Natural killer cell (primary cell): ENCODE data around the gene TMEM255B. TPM values are rescaled to one million over a fixed set of nuclear protein-coding genes. Genes with fewer than 3 reads are reported as not detected.
A peak's percentile ranks its signal among the peaks of the same experiment; 100 is the strongest.

ENCODE experiments used
- ATAC-seq, 3 donors: fragments of 150-1000 bp in 2 of 3; fragments of 200-7000 bp in 1 of 3; cut with Tn5 transposase; 1 replicate in 1 of 3; 2 replicates in 2 of 3; pipeline ENCODE4 v1.10.0; 2021; ENCODE audit warnings: mild to moderate bottlenecking in 2 of 3, moderate library complexity in 2 of 3
- DNase-seq, 2 donors: peaks; one replicate each; pipeline versions ENCODE4 v3.0.0 to v3.0.0-alpha.2; 2013 to 2021; ENCODE audit warnings: mixed read lengths in 1 of 2
- H3K27ac ChIP-seq: one replicate; pipeline ENCODE4 v1.5.1; 2013; ENCODE audit warnings: mild to moderate bottlenecking, low read length
- H3K27me3 ChIP-seq: one replicate; pipeline ENCODE4 v1.6.1; 2013; ENCODE audit warnings: low read length; ENCODE audit not compliant: control insufficient read depth, insufficient read depth
- H3K36me3 ChIP-seq: one replicate; pipeline ENCODE4 v1.6.1; 2013; ENCODE audit warnings: low read length; ENCODE audit not compliant: control insufficient read depth, insufficient read depth
- H3K4me1 ChIP-seq: one replicate; pipeline ENCODE4 v1.6.1; 2013; ENCODE audit warnings: low read length; ENCODE audit not compliant: control insufficient read depth, insufficient read depth
- H3K4me3 ChIP-seq: one replicate; pipeline ENCODE4 v1.5.1; 2013; ENCODE audit warnings: low read length
- H3K9me3 ChIP-seq: one replicate; pipeline ENCODE4 v1.6.1; 2013; ENCODE audit warnings: low read length; ENCODE audit not compliant: control insufficient read depth, insufficient read depth
- H3K27ac Mint-ChIP-seq, 2 donors: one replicate each; pipeline ENCODE4 v1.8.0; 2022; ENCODE audit warnings: mild to moderate bottlenecking in 2 of 2, mixed read lengths in 2 of 2, moderate library complexity in 1 of 2
- H3K27me3 Mint-ChIP-seq, 2 donors: one replicate each; pipeline ENCODE4 v1.8.0; 2022; ENCODE audit warnings: low read depth in 2 of 2, mixed read lengths in 2 of 2
- H3K36me3 Mint-ChIP-seq: one replicate; pipeline ENCODE4 v1.8.0; 2022; ENCODE audit warnings: mixed read lengths
- H3K4me1 Mint-ChIP-seq, 2 donors: one replicate each; pipeline ENCODE4 v1.8.0; 2022; ENCODE audit warnings: mixed read lengths in 2 of 2
- H3K4me3 Mint-ChIP-seq: one replicate; pipeline ENCODE4 v1.8.0; 2022; ENCODE audit warnings: mild to moderate bottlenecking, moderate library complexity, mixed read lengths
- H3K9me3 Mint-ChIP-seq, 2 donors: one replicate each; pipeline ENCODE4 v1.8.0; 2022; ENCODE audit warnings: mixed read lengths in 2 of 2
- CTCF ChIP-seq: fragments of 200-600 bp; IDR thresholded peaks from one replicate; pipeline ENCODE4 v1.8.0; 2022; ENCODE audit warnings: antibody characterized with exemption
- WGBS: methylation state at CpG from one replicate; pipeline ENCODE4 v1.1.7; 2013; ENCODE audit warnings: missing lambda C conversion rate; ENCODE audit not compliant: insufficient coverage; 5-methylcytosine and 5-hydroxymethylcytosine counted together
- intact Hi-C: fragments of 100-400 bp; cut with micrococcal nuclease; formaldehyde crosslinking; loops from one replicate; pipeline ENCODE4 v1.14.2; 2022
- total RNA-seq, 4 donors: library from RNA; stranded (reverse); fragments of 120-200 nt in 1 of 4; gene quantifications; one replicate each; pipeline versions ENCODE4 v1.2.3 to v1.2.4, GENCODE V29; 2013 to 2022

Gene TMEM255B
- total RNA-seq, 3 donors from 2014 or later (not counting 1 experiment from before 2014, with no cell fraction given): 0.38 to 3.0 (median 1.0) TPM

- Histone ChIP-seq H3K9me3 (no peaks in the 10 kb centered on the region), H3K4me3 (no peak overlapping the region), H3K36me3 (no peaks in the 10 kb centered on the region), H3K27me3 (no peaks in the 10 kb centered on the region), H3K4me1 (no peaks in the 10 kb centered on the region), H3K27ac (no peak overlapping the region)
- no peaks in the 10 kb centered on the region for H3K36me3 Mint-ChIP-seq
- no peak overlapping the region for H3K27ac Mint-ChIP-seq
- H3K4me3 Mint-ChIP-seq: no peak overlapping the region
- 95% methylated on average over 8 of the region's 8 CpGs for WGBS
- TF ChIP-seq CTCF: no peak
- H3K27me3 Mint-ChIP-seq: peaks cover 0 to 3% of the 10 kb centered on the region in 2 donors
- H3K4me1 Mint-ChIP-seq: peaks cover 0 to 8% of the 10 kb centered on the region in 2 donors
- ATAC-seq (no peak), DNase-seq (no peak)
- intact Hi-C loops: no loop called here
- no peaks in the 10 kb centered on the region for H3K9me3 Mint-ChIP-seq
Observed at GRCh38 chr13:113770441-113770840, 11.4 kb downstream of the TMEM255B start.

GRCh38 chr13:113770937-113771336, 11.9 kb downstream of the TMEM255B start:
- peaks cover 0 to 8% of the 10 kb centered on the region in 2 donors for H3K4me1 Mint-ChIP-seq

GRCh38 chr13:113771709-113772331, 12.8 kb downstream of the TMEM255B start:
- Histone ChIP-seq H3K27me3 (no peaks in the 10 kb centered on the region), H3K9me3 (no peaks in the 10 kb centered on the region), H3K4me1 (no peaks in the 10 kb centered on the region), H3K4me3 (no peak overlapping the region), H3K36me3 (no peaks in the 10 kb centered on the region), H3K27ac (no peak overlapping the region)
- ATAC-seq (peak; percentile 18 to 69 (median 29)), DNase-seq (no peak)
- no peaks in the 10 kb centered on the region for H3K27me3 Mint-ChIP-seq
- H3K4me1 Mint-ChIP-seq: peaks cover 0 to 8% of the 10 kb centered on the region in 2 donors
- no peaks in the 10 kb centered on the region for H3K9me3 Mint-ChIP-seq
- TF ChIP-seq CTCF: no peak
- intact Hi-C loops: no loop called here
- no peak overlapping the region for H3K4me3 Mint-ChIP-seq
- 18% methylated on average over 3 of the region's 4 CpGs for WGBS
- no peaks in the 10 kb centered on the region for H3K36me3 Mint-ChIP-seq
- H3K27ac Mint-ChIP-seq: no peak overlapping the region

More at GRCh38 chr13:113770937-113771336, 11.9 kb downstream of the TMEM255B start:
- Mint-ChIP-seq H3K4me3 (no peak overlapping the region), H3K27me3 (no peaks in the 10 kb centered on the region), H3K27ac (no peak overlapping the region), H3K36me3 (no peaks in the 10 kb centered on the region), H3K9me3 (no peaks in the 10 kb centered on the region)
- ATAC-seq (no peak), DNase-seq (no peak)
- no peaks in the 10 kb centered on the region for H3K27me3 ChIP-seq
- H3K9me3 ChIP-seq: no peaks in the 10 kb centered on the region
- TF ChIP-seq CTCF: no peak
- H3K27ac ChIP-seq: no peak overlapping the region
- H3K4me1 ChIP-seq: no peaks in the 10 kb centered on the region
- no peak overlapping the region for H3K4me3 ChIP-seq
- intact Hi-C loops: no loop called here
- 93% methylated on average over 4 of the region's 5 CpGs for WGBS
- no peaks in the 10 kb centered on the region for H3K36me3 ChIP-seq
